Activated CD8-positive, alpha-beta memory T cell treated with anti-CD3 and anti-CD28 coated beads, Interleukin-2, amount 50 U/mL, for 1 hour (primary cell): ENCODE data around the gene BMP2K.

ENCODE experiments used
- DNase-seq: peaks from one replicate; pipeline ENCODE4 v3.0.0-alpha.2; 2020; ENCODE audit errors: extremely low read depth

The BMP2K gene

GRCh38 chr4:78764498-78764961 lies 11.6 kb upstream of the BMP2K start:
- DNase-seq, result no peak

- DNase-seq, result no peak
Observed at GRCh38 chr4:78765432-78766006, 10.6 kb upstream of the BMP2K start.

GRCh38 chr4:78766026-78766425 lies 10.1 kb upstream of the BMP2K start:
- DNase-seq, result no peak

GRCh38 chr4:78766650-78767049 lies 9.5 kb upstream of the BMP2K start:
- no peak for DNase-seq

- no peak for DNase-seq
Observed at GRCh38 chr4:78767350-78767749, 8.8 kb upstream of the BMP2K start.

GRCh38 chr4:78768452-78769180 lies 7.5 kb upstream of the BMP2K start:
- DNase-seq, result no peak

GRCh38 chr4:78770091-78770642 lies 6.0 kb upstream of the BMP2K start:
- DNase-seq, result no peak

- DNase-seq, result no peak
Observed at GRCh38 chr4:78772526-78773091, 3.5 kb upstream of the BMP2K start.

GRCh38 chr4:78774417-78774816 lies 1.7 kb upstream of the BMP2K start:
- no peak for DNase-seq

GRCh38 chr4:78775303-78776078 lies 659 bp upstream of the BMP2K start:
- DNase-seq, result peak; percentile 59

- no peak for DNase-seq
Observed at GRCh38 chr4:78776729-78777575, 802 bp downstream of the BMP2K start.

- no peak for DNase-seq
Observed at GRCh38 chr4:78777576-78777940, 1.4 kb downstream of the BMP2K start.

- DNase-seq, result no peak
Observed at GRCh38 chr4:78778530-78778929, 2.4 kb downstream of the BMP2K start.

GRCh38 chr4:78779280-78779679 lies 3.1 kb downstream of the BMP2K start:
- no peak for DNase-seq

GRCh38 chr4:78780093-78780492 lies 3.9 kb downstream of the BMP2K start:
- DNase-seq, result no peak

GRCh38 chr4:78781139-78781538 lies 5.0 kb downstream of the BMP2K start:
- DNase-seq, result no peak

GRCh38 chr4:78781924-78782323 lies 5.8 kb downstream of the BMP2K start:
- DNase-seq, result no peak

- no peak for DNase-seq
Observed at GRCh38 chr4:78784236-78784865, 8.2 kb downstream of the BMP2K start.

- DNase-seq, result no peak
Observed at GRCh38 chr4:78787392-78788006, 11.3 kb downstream of the BMP2K start.
